Gastroesophageal sphincter (tissue), 4 donors: Measurements from ENCODE around the gene OR13C4. TPM values are rescaled to one million over a fixed set of nuclear protein-coding genes. Genes with fewer than 3 reads are reported as not detected.

Source experiments
- ATAC-seq: fragments of 150-250 bp; one replicate; pipeline ENCODE4 v1.9.1; 2016; ENCODE audit warnings: mild to moderate bottlenecking, moderate library complexity
- H3K27ac ChIP-seq, 4 donors: fragments of 200-600 bp; sonication (generic) in 3 of 4; 1 replicate in 3 of 4; 2 replicates in 1 of 4; pipeline ENCODE4 v1.5.1; 2016 to 2019
- H3K27me3 ChIP-seq: fragments of 200-600 bp; sonication (generic); one replicate; pipeline ENCODE4 v1.5.1; 2019
- H3K36me3 ChIP-seq, 2 donors: fragments of 200-600 bp; sonication (generic); one replicate each; pipeline ENCODE4 v1.5.1; 2019; ENCODE audit warnings: control low read depth in 1 of 2
- H3K4me1 ChIP-seq, 3 donors: fragments of 200-600 bp; sonication (generic); 1 replicate in 2 of 3; 2 replicates in 1 of 3; pipeline ENCODE4 v1.5.1; 2016 to 2019; ENCODE audit warnings: control low read depth in 2 of 3
- H3K4me3 ChIP-seq, 2 donors: fragments of 200-600 bp; sonication (generic); one replicate each; pipeline ENCODE4 v1.5.1; 2019; ENCODE audit warnings: mild to moderate bottlenecking in 1 of 2, moderate library complexity in 1 of 2
- H3K9me3 ChIP-seq, 3 donors: fragments of 200-600 bp; sonication (generic); one replicate each; pipeline ENCODE4 v1.5.1; 2017 to 2019; ENCODE audit warnings: control low read depth in 2 of 3
- EP300 ChIP-seq: sonication (generic); formaldehyde crosslinking; IDR thresholded peaks from one replicate; pipeline ENCODE4 v1.6.1; 2017; ENCODE audit warnings: antibody characterized with exemption, mild to moderate bottlenecking
- POLR2A ChIP-seq, 2 donors: fragments of 450-650 bp; IDR thresholded peaks; one replicate each; pipeline ENCODE4 v1.6.1; 2017; ENCODE audit warnings: antibody characterized with exemption in 2 of 2, mild to moderate bottlenecking in 2 of 2, moderate library complexity in 1 of 2
- POLR2AphosphoS5 ChIP-seq: sonication (generic); formaldehyde crosslinking; IDR thresholded peaks from one replicate; pipeline ENCODE4 v1.6.1; 2017; ENCODE audit warnings: antibody characterized with exemption
- WGBS, 2 donors: methylation state at CpG; one replicate each; pipeline ENCODE4 v1.1.5; 2018; ENCODE audit warnings: low coverage in 1 of 2; 5-methylcytosine and 5-hydroxymethylcytosine counted together
- total RNA-seq, 4 donors: library from RNA; depleted of rRNA; stranded (reverse); fragments of >200 nt; gene quantifications; one replicate each; pipeline ENCODE4 v1.1.0, GENCODE V29; 2016
- TF ChIP-seq, protein P1 (sequence below), 4 experiments: fragments of 200-600 bp in 2 of 4; fragments of 450-650 bp in 2 of 4; sonication (generic) in 1 of 4; IDR thresholded peaks; one replicate each; pipeline ENCODE4 v1.5.1; 2017 to 2019; ENCODE audit warnings: antibody characterized with exemption in 4 of 4, mild to moderate bottlenecking in 2 of 4, moderate library complexity in 2 of 4

OR13C4 gene
- total RNA-seq, 4 donors from 2014 or later = not detected

DNA sequence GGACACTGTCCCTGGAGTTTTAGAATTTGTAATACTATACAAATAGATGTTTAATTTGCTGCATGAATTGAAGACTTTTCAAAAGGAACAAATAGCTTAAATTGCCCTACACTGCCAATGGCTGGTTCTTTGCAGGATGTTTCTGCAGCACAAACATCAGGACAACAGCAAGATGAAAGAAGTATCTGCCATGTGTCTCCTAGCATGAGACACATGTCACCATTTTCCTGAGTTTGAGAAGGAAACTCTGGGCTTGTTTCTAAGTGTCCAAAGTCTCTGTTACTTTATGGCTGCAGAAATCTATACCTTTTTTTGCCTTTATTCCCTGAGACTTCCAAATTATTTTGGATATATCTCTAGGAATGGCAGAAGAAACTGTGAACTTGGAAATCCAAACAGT, 23.6 kb downstream of the OR13C4 start:
- ATAC-seq = no peak
- Histone ChIP-seq H3K27ac (no peak overlapping the region), H3K27me3 (no peaks in the 10 kb centered on the region), H3K4me1 (no peaks in the 10 kb centered on the region), H3K36me3 (no peaks in the 10 kb centered on the region), H3K9me3 (no peaks in the 10 kb centered on the region), H3K4me3 (no peak overlapping the region)
- TF ChIP-seq POLR2AphosphoS5 (no peak), EP300 (no peak), POLR2A (IDR thresholded peaks at IDR 0.05) (no peak)
- TF ChIP-seq, protein P1, sequence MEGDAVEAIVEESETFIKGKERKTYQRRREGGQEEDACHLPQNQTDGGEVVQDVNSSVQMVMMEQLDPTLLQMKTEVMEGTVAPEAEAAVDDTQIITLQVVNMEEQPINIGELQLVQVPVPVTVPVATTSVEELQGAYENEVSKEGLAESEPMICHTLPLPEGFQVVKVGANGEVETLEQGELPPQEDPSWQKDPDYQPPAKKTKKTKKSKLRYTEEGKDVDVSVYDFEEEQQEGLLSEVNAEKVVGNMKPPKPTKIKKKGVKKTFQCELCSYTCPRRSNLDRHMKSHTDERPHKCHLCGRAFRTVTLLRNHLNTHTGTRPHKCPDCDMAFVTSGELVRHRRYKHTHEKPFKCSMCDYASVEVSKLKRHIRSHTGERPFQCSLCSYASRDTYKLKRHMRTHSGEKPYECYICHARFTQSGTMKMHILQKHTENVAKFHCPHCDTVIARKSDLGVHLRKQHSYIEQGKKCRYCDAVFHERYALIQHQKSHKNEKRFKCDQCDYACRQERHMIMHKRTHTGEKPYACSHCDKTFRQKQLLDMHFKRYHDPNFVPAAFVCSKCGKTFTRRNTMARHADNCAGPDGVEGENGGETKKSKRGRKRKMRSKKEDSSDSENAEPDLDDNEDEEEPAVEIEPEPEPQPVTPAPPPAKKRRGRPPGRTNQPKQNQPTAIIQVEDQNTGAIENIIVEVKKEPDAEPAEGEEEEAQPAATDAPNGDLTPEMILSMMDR (IDR thresholded peaks at IDR 0.05) = no peak

- 30 to 39% methylated on average over 3 of the region's 3 CpGs for WGBS, 2 donors
- H3K4me3 ChIP-seq = no peak overlapping the region
These were observed 32.2 kb downstream of the OR13C4 start for GRCh38 chr9:104494808-104495207.

DNA sequence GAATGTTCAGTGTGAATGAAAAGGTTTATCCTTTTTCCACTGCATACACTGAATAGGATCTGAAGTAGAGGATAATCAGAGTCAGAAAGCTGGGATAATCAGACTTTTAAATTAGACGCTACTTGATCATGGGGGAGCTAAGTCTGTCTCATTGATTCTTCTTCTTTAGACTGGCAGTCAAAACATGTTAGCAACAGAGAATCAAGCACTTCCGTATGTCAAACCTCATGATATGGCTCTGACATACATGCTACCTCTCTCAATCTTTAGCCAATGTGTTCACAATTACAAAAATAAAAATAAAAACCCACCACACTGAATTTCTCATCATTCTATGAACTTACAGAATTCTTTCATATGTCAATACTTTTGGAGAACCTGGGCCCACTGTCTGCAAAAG, 42.0 kb downstream of the OR13C4 start:
- Histone ChIP-seq H3K36me3 (no peaks in the 10 kb centered on the region), H3K27ac (no peak overlapping the region), H3K4me3 (no peak overlapping the region), H3K4me1 (no peaks in the 10 kb centered on the region), H3K27me3 (no peaks in the 10 kb centered on the region), H3K9me3 (no peaks in the 10 kb centered on the region)
- WGBS, 2 donors = 92 to 100% methylated on average over 2 of the region's 2 CpGs
- ATAC-seq = no peak
- TF ChIP-seq POLR2AphosphoS5 (no peak), EP300 (no peak), POLR2A (IDR thresholded peaks at IDR 0.05) (no peak)
- TF ChIP-seq, protein P1 (IDR thresholded peaks at IDR 0.05) = no peak

More at GRCh38 chr9:104494808-104495207, 32.2 kb downstream of the OR13C4 start:
- no peaks in the 10 kb centered on the region for H3K4me1 ChIP-seq
- no peaks in the 10 kb centered on the region for H3K9me3 ChIP-seq
- H3K27me3 ChIP-seq = no peaks in the 10 kb centered on the region
- no peak for ATAC-seq
- TF ChIP-seq EP300 (no peak), POLR2A (IDR thresholded peaks at IDR 0.05) (no peak), POLR2AphosphoS5 (no peak)
- TF ChIP-seq, protein P1 (IDR thresholded peaks at IDR 0.05) = no peak
- H3K27ac ChIP-seq = no peak overlapping the region
- no peaks in the 10 kb centered on the region for H3K36me3 ChIP-seq

- no peak for ATAC-seq
- no peak overlapping the region for H3K27ac ChIP-seq
- H3K4me3 ChIP-seq = no peak overlapping the region
- no peaks in the 10 kb centered on the region for H3K27me3 ChIP-seq
- TF ChIP-seq, protein P1 (IDR thresholded peaks at IDR 0.05) = no peak
- TF ChIP-seq POLR2A (IDR thresholded peaks at IDR 0.05) (no peak), EP300 (no peak), POLR2AphosphoS5 (no peak)
- 53% methylated on average over 5 of the region's 5 CpGs for WGBS, 2 donors
- no peaks in the 10 kb centered on the region for H3K4me1 ChIP-seq
- H3K9me3 ChIP-seq = no peaks in the 10 kb centered on the region
- no peaks in the 10 kb centered on the region for H3K36me3 ChIP-seq
These were observed 44.0 kb downstream of the OR13C4 start for GRCh38 chr9:104482921-104483570.

Other genes with a start within 250 kb of the OR13C4 start
- not detected for gene OR13F1, start 22.9 kb downstream of the OR13C4 start, total RNA-seq
- gene OR13C3, start 9.6 kb upstream of the OR13C4 start, total RNA-seq = not detected
- not detected for gene OR13C8, start 42.0 kb upstream of the OR13C4 start, total RNA-seq
- gene OR13C5, start 72.2 kb upstream of the OR13C4 start, total RNA-seq = not detected
- not detected for gene OR13C2, start 78.4 kb upstream of the OR13C4 start, total RNA-seq
- gene OR13C9, start 91.0 kb upstream of the OR13C4 start, total RNA-seq = not detected
- gene OR13D1, start 167.3 kb upstream of the OR13C4 start, total RNA-seq = not detected
- gene NIPSNAP3A, start 220.5 kb upstream of the OR13C4 start, total RNA-seq = 10 to 100 TPM; 21.9 to 42.0 (median 24.4) TPM
- 10 to 100 TPM in 1 of 4 donors, 1 to 10 TPM in 3; 1.7 to 10.1 (median 3.2) TPM for gene NIPSNAP3B, start 236.9 kb upstream of the OR13C4 start, total RNA-seq